ENCODE data around the gene MYOM1. TPM values are rescaled to one million over a fixed set of nuclear protein-coding genes. Genes with fewer than 3 reads are reported as not detected.

The MYOM1 gene
- total RNA-seq, 2 donors from 2014 or later = 6.1 to 6.5 TPM

DNA sequence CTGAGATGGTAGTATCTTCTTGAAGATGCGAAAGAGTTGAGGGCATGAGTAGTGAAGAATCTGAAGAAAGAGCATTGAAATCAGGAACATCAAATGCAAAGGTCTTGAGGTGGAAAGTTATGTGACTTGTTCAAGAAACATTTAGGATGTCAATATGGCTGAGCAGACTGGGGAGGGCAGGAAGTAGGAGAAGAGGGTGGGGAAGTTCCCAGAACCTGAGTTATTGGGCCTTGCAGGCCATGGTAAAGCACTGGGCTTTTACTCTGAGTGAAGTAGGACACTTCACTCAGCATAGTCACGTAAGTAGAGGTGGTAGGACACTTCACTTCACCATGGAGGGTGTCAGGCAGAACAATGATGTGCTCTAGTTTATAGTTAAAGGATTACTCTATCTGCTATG, 16.1 kb upstream of the MYOM1 start:
- 98% methylated on average over 2 of the region's 2 CpGs for WGBS

DNA sequence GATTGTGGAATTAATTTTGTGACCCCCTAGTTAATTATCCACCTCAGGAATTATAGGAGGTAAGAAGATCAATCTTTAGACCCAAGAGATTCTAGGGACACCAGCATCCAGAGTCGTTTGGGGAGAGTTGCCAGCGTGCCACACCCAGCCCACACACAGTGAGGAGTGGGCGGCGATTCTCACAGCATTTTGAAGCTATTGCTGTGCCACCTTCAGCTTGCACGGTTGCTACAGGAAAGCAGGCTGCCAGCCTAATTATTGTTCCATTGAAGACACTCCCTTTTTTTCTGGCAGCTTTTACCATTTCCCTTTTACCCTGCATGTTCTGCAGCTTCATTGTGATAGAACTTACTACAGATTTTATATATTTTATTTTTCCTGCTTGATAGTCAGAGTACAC, 14.7 kb upstream of the MYOM1 start:
- Histone ChIP-seq H3K27me3 (replicated peaks; ENCODE audit: insufficient read depth) (no peaks in the 10 kb centered on the region), H3K4me3 (no peak overlapping the region), H3K36me3 (no peaks in the 10 kb centered on the region), H3K27ac (no peak overlapping the region), H3K9me3 (no peaks in the 10 kb centered on the region), H3K4me1 (replicated peaks) (no peaks in the 10 kb centered on the region)
- intact Hi-C loops (cut with DNase I) = no loop called here
- WGBS = 43% methylated on average over 5 of the region's 5 CpGs
- TF ChIP-seq POLR2A (IDR thresholded peaks at IDR 0.05) (no peak), POLR2AphosphoS5 (IDR thresholded peaks at IDR 0.05) (no peak)
- TF ChIP-seq, protein P1, sequence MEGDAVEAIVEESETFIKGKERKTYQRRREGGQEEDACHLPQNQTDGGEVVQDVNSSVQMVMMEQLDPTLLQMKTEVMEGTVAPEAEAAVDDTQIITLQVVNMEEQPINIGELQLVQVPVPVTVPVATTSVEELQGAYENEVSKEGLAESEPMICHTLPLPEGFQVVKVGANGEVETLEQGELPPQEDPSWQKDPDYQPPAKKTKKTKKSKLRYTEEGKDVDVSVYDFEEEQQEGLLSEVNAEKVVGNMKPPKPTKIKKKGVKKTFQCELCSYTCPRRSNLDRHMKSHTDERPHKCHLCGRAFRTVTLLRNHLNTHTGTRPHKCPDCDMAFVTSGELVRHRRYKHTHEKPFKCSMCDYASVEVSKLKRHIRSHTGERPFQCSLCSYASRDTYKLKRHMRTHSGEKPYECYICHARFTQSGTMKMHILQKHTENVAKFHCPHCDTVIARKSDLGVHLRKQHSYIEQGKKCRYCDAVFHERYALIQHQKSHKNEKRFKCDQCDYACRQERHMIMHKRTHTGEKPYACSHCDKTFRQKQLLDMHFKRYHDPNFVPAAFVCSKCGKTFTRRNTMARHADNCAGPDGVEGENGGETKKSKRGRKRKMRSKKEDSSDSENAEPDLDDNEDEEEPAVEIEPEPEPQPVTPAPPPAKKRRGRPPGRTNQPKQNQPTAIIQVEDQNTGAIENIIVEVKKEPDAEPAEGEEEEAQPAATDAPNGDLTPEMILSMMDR (IDR thresholded peaks at IDR 0.05) = no peak
- DNase-seq (ENCODE audit: low spot score) = no peak

More for the DNA sequence above, 16.1 kb upstream of the MYOM1 start:
- no peak overlapping the region for H3K4me3 ChIP-seq
- intact Hi-C loops (cut with DNase I) = no loop called here
- H3K9me3 ChIP-seq = no peaks in the 10 kb centered on the region
- DNase-seq (ENCODE audit: low spot score) = no peak
- no peaks in the 10 kb centered on the region for H3K27me3 ChIP-seq (replicated peaks; ENCODE audit: insufficient read depth)
- no peaks in the 10 kb centered on the region for H3K36me3 ChIP-seq
- TF ChIP-seq POLR2AphosphoS5 (IDR thresholded peaks at IDR 0.05) = no peak
- TF ChIP-seq, protein P1 (IDR thresholded peaks at IDR 0.05) = no peak
- no peak for TF ChIP-seq POLR2A (IDR thresholded peaks at IDR 0.05)
- H3K4me1 ChIP-seq (replicated peaks) = no peaks in the 10 kb centered on the region
- H3K27ac ChIP-seq = no peak overlapping the region

DNA sequence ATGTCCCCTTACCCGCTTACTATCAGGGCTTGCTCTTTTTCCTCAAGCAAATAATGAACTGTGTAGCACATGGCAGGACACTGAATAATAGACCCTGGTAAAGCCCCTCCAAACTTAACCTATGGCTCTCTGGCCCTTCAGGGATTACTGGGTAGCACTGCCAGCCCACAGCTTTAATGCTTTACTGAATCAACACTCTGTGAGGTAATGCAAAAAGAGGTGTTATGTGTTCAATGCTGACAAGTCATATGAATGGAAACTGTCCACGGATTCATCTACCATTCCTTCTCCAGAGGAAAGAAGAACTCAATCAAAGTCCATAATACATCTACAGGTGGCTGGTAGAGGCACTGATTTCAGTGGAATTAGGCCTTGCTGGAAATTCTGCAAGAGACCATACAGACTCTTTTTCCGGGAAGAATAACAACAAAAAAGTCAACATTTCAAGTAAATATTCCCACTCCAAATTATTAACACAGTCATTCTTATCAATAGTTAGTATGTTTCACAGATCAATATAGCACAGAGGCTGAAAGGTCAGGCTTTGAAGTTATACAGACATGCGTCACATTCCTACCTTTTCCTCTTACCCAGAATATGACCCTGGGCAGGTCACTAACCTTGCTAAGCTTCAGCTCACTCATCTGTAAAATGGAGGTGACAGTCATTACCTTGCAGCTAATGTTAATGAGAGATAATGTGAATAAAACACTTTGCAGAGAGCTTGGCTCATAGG, 13.8 kb upstream of the MYOM1 start:
- no peaks in the 10 kb centered on the region for H3K27me3 ChIP-seq (replicated peaks; ENCODE audit: insufficient read depth)
- 89% methylated on average over 4 of the region's 4 CpGs for WGBS
- TF ChIP-seq POLR2A (IDR thresholded peaks at IDR 0.05) (no peak), POLR2AphosphoS5 (IDR thresholded peaks at IDR 0.05) (no peak)
- TF ChIP-seq, protein P1 (IDR thresholded peaks at IDR 0.05) = no peak
- intact Hi-C loops (cut with DNase I) = no loop called here
- no peaks in the 10 kb centered on the region for H3K9me3 ChIP-seq
- no peak overlapping the region for H3K4me3 ChIP-seq
- no peak for DNase-seq (ENCODE audit: low spot score)
- no peaks in the 10 kb centered on the region for H3K36me3 ChIP-seq
- H3K27ac ChIP-seq = no peak overlapping the region
- no peaks in the 10 kb centered on the region for H3K4me1 ChIP-seq (replicated peaks)

DNA sequence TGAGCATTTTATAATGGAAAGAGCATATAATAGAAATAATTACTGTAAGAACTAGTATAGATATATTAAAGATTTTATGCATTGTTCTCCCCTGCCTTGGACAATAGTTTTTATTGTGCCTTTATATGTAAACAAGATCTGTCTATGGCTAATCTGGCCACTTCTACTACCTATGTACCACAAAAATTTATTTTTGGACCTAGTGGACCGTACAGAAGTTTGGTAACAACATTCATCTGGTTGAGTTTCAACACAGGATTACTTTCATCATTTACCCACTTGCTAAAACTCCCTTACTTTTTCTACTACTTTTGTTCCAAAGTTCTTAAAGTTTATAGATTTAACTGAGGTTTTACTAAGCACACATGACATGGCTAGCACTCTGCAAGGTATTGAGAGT, 13.2 kb upstream of the MYOM1 start:
- H3K27ac ChIP-seq = no peak overlapping the region
- WGBS = 80% methylated on average over 1 of the region's 1 CpG
- H3K27me3 ChIP-seq (replicated peaks; ENCODE audit: insufficient read depth) = no peaks in the 10 kb centered on the region
- H3K9me3 ChIP-seq = no peaks in the 10 kb centered on the region
- H3K36me3 ChIP-seq = no peaks in the 10 kb centered on the region
- no peaks in the 10 kb centered on the region for H3K4me1 ChIP-seq (replicated peaks)
- no peak overlapping the region for H3K4me3 ChIP-seq
- intact Hi-C loops (cut with DNase I) = no loop called here
- no peak for DNase-seq (ENCODE audit: low spot score)
- TF ChIP-seq POLR2AphosphoS5 (IDR thresholded peaks at IDR 0.05) (no peak), POLR2A (IDR thresholded peaks at IDR 0.05) (no peak)
- TF ChIP-seq, protein P1 (IDR thresholded peaks at IDR 0.05) = no peak
